H9 (cell line): ENCODE measurements around the gene DMBT1. TPM values are rescaled to one million over a fixed set of nuclear protein-coding genes. Genes with fewer than 3 reads are reported as not detected.

Experiments
- DNase-seq: peaks from one replicate; pipeline ENCODE4 v3.0.0-alpha.2; 2017
- H2AFZ ChIP-seq: one replicate; pipeline ENCODE4 v1.6.1; 2013; ENCODE audit warnings: mild to moderate bottlenecking, low read length, control low read depth, moderate library complexity
- H2AK5ac ChIP-seq: 2 replicates; pipeline ENCODE4 v1.6.1; 2013; ENCODE audit warnings: low read length, control low read depth, mixed read lengths; ENCODE audit not compliant: insufficient read length
- H2BK120ac ChIP-seq: one replicate; pipeline ENCODE4 v1.6.1; 2013; ENCODE audit warnings: low read depth, mild to moderate bottlenecking, low read length, control low read depth, inconsistent platforms; ENCODE audit not compliant: poor library complexity, severe bottlenecking
- H2BK12ac ChIP-seq: 2 replicates; pipeline ENCODE4 v1.6.1; 2013; ENCODE audit warnings: low read length, control low read depth, mixed read lengths, low read depth; ENCODE audit not compliant: insufficient read length
- H2BK15ac ChIP-seq: 2 replicates; pipeline ENCODE4 v1.6.1; 2013; ENCODE audit warnings: low read depth, low read length, control low read depth
- H2BK20ac ChIP-seq: one replicate; pipeline ENCODE4 v1.6.1; 2013; ENCODE audit warnings: low read depth, mild to moderate bottlenecking, low read length, control low read depth, inconsistent platforms; ENCODE audit not compliant: poor library complexity, severe bottlenecking
- H2BK5ac ChIP-seq: 2 replicates; pipeline ENCODE4 v1.6.1; 2013; ENCODE audit warnings: low read length, control low read depth, mixed read lengths; ENCODE audit not compliant: insufficient read length
- H3K14ac ChIP-seq: 2 replicates; pipeline ENCODE4 v1.6.1; 2013; ENCODE audit warnings: low read length, control low read depth; ENCODE audit not compliant: insufficient read depth
- H3K18ac ChIP-seq: 2 replicates; pipeline ENCODE4 v1.6.1; 2013; ENCODE audit warnings: low read depth, mild to moderate bottlenecking, mixed read lengths, low read length, control low read depth; ENCODE audit not compliant: insufficient read length
- H3K23ac ChIP-seq: 2 replicates; pipeline ENCODE4 v1.6.1; 2013; ENCODE audit warnings: low read length, control low read depth, mixed read lengths, low read depth; ENCODE audit not compliant: insufficient read length
- H3K23me2 ChIP-seq: 2 replicates; pipeline ENCODE4 v1.6.1; 2013; ENCODE audit warnings: low read depth, mild to moderate bottlenecking, mixed read lengths, low read length, control low read depth; ENCODE audit not compliant: insufficient read length, poor library complexity, severe bottlenecking
- H3K27ac ChIP-seq: 2 replicates; pipeline ENCODE4 v1.5.1; 2013; ENCODE audit warnings: low read length, control low read depth, mixed read lengths, low read depth; ENCODE audit not compliant: insufficient read length
- H3K27me3 ChIP-seq: 2 replicates; pipeline ENCODE4 v1.6.1; 2013; ENCODE audit warnings: low read length, control low read depth, inconsistent platforms; ENCODE audit not compliant: insufficient read depth
- H3K4ac ChIP-seq: 2 replicates; pipeline ENCODE4 v1.6.1; 2013; ENCODE audit warnings: low read depth, mild to moderate bottlenecking, control low read depth, inconsistent platforms, low read length, moderate library complexity
- H3K4me1 ChIP-seq: 2 replicates; pipeline ENCODE4 v1.6.1; 2013; ENCODE audit warnings: low read length, control low read depth, inconsistent platforms; ENCODE audit not compliant: insufficient read depth
- H3K4me2 ChIP-seq: 2 replicates; pipeline ENCODE4 v1.6.1; 2013; ENCODE audit warnings: low read length, control low read depth, mixed read lengths; ENCODE audit not compliant: insufficient read length, insufficient read depth
- H3K56ac ChIP-seq: 2 replicates; pipeline ENCODE4 v1.6.1; 2013; ENCODE audit warnings: low read depth, mild to moderate bottlenecking, mixed read lengths, low read length, control low read depth; ENCODE audit not compliant: insufficient read length
- H3K79me1 ChIP-seq: 2 replicates; pipeline ENCODE4 v1.6.1; 2013; ENCODE audit warnings: low read depth, mild to moderate bottlenecking, moderate library complexity, low read length, control low read depth, inconsistent platforms; ENCODE audit not compliant: insufficient read depth, poor library complexity, severe bottlenecking
- H3K79me2 ChIP-seq: 2 replicates; pipeline ENCODE4 v1.6.1; 2013; ENCODE audit warnings: low read length, control low read depth, inconsistent platforms; ENCODE audit not compliant: insufficient read depth
- H3K9ac ChIP-seq: 2 replicates; pipeline ENCODE4 v1.6.1; 2013; ENCODE audit warnings: low read length, control low read depth, mixed read lengths; ENCODE audit not compliant: insufficient read length; ENCODE audit errors: extremely low read depth
- H3K9me3 ChIP-seq: one replicate; pipeline ENCODE4 v1.6.1; 2013; ENCODE audit warnings: low read depth, low read length, inconsistent platforms; ENCODE audit not compliant: control insufficient read depth
- H3T11ph ChIP-seq: one replicate; pipeline ENCODE4 v1.6.1; 2013; ENCODE audit warnings: mild to moderate bottlenecking, low read length, control low read depth, inconsistent platforms
- H4K20me1 ChIP-seq: one replicate; pipeline ENCODE4 v1.6.1; 2013; ENCODE audit not compliant: control insufficient read depth, insufficient read length, insufficient read depth
- H4K5ac ChIP-seq: 2 replicates; pipeline ENCODE4 v1.6.1; 2013; ENCODE audit warnings: low read depth, mild to moderate bottlenecking, mixed read lengths, low read length, control low read depth; ENCODE audit not compliant: insufficient read length
- H4K8ac ChIP-seq: replicated peaks from 2 replicates; pipeline ENCODE4 v1.6.1; 2013; ENCODE audit warnings: low read length, control low read depth, mixed read lengths, low read depth; ENCODE audit not compliant: insufficient read length
- H4K91ac ChIP-seq: 2 replicates; pipeline ENCODE4 v1.6.1; 2013; ENCODE audit warnings: low read depth, mild to moderate bottlenecking, moderate library complexity, mixed read lengths, low read length, control low read depth; ENCODE audit not compliant: insufficient read length
- H3K27ac Mint-ChIP-seq, 3 experiments: 2 replicates in 2 of 3; 3 replicates in 1 of 3; pipeline ENCODE4 v1.8.0; 2020 to 2021; ENCODE audit warnings: mixed read lengths in 3 of 3, mild to moderate bottlenecking in 1 of 3, moderate library complexity in 1 of 3
- H3K27me3 Mint-ChIP-seq: 2 replicates; pipeline ENCODE4 v1.8.0; 2021; ENCODE audit warnings: low read depth, mild to moderate bottlenecking, moderate library complexity, mixed read lengths
- H3K36me3 Mint-ChIP-seq, 3 experiments: 2 replicates in 2 of 3; 3 replicates in 1 of 3; pipeline ENCODE4 v1.8.0; 2020 to 2021; ENCODE audit warnings: low read depth in 3 of 3, mixed read lengths in 3 of 3; ENCODE audit not compliant: insufficient read depth in 1 of 3
- H3K4me1 Mint-ChIP-seq, 2 experiments: 2 replicates each; pipeline ENCODE4 v1.8.0; 2020; ENCODE audit warnings: mixed read lengths in 2 of 2
- H3K4me3 Mint-ChIP-seq, 2 experiments: 2 replicates in 1 of 2; 3 replicates in 1 of 2; pipeline ENCODE4 v1.8.0; 2020 to 2021; ENCODE audit warnings: mild to moderate bottlenecking in 2 of 2, mixed read lengths in 2 of 2, moderate library complexity in 1 of 2
- H3K9me3 Mint-ChIP-seq, 2 experiments: 2 replicates in 1 of 2; 3 replicates in 1 of 2; pipeline ENCODE4 v1.8.0; 2020; ENCODE audit warnings: mild to moderate bottlenecking in 2 of 2, mixed read lengths in 2 of 2, moderate library complexity in 1 of 2
- WGBS: extraction: QIAGEN DNeasy Blood & Tissue Kit; methylation state at CpG from one replicate; pipeline ENCODE4 v1.1.7; 2013; ENCODE audit warnings: missing lambda C conversion rate, low lambda C conversion rate, mixed read lengths; ENCODE audit not compliant: insufficient read length; ENCODE audit errors: extremely low coverage; 5-methylcytosine and 5-hydroxymethylcytosine counted together
- total RNA-seq: library from RNA; stranded (reverse); gene quantifications from 2 replicates; pipeline ENCODE4 v1.2.1, GENCODE V29; 2021
- TF ChIP-seq, protein P1 (sequence below): fragments of 200-600 bp; sonication (generic); conservative IDR thresholded peaks from 3 replicates; pipeline ENCODE4 v1.8.0; 2021; ENCODE audit warnings: antibody characterized with exemption, mild to moderate bottlenecking

The DMBT1 gene
- total RNA-seq, 1 experiment from 2014 or later: 0.04 TPM

- no peak overlapping the region for H2AFZ ChIP-seq
These were observed 101.7 kb downstream of the DMBT1 start for GRCh38 chr10:122662231-122662630.

More at GRCh38 chr10:122662231-122662630, 101.7 kb downstream of the DMBT1 start:
- no peak overlapping the region for H3K9ac ChIP-seq
- Mint-ChIP-seq H3K4me1 (peaks cover 3 to 8% of the 10 kb centered on the region in 2 experiments; a peak in 2 of 4 replicates), H3K27me3 (0 out of 2 replicates have a peak, but pooled peaks cover 7% of the 10 kb centered on the region), H3K9me3 (no peaks in the 10 kb centered on the region), H3K4me3 (no peak overlapping the region), H3K27ac (no peak overlapping the region), H3K36me3 (no peaks in the 10 kb centered on the region)
- no peak for DNase-seq
- no peak overlapping the region for H2AK5ac ChIP-seq
- no peak overlapping the region for H3K18ac ChIP-seq
- no CpG with 5 or more reads among the region's 6 CpGs for WGBS
- H3K4me2 ChIP-seq: no peak overlapping the region
- H2BK5ac ChIP-seq: no peak overlapping the region
- no peak overlapping the region for H3K14ac ChIP-seq
- H4K91ac ChIP-seq: no peak overlapping the region
- H4K8ac ChIP-seq: no peak overlapping the region
- H3K4me1 ChIP-seq: no peaks in the 10 kb centered on the region
- H2BK15ac ChIP-seq: no peak overlapping the region
- H3T11ph ChIP-seq: no peak overlapping the region
- H3K23ac ChIP-seq: no peak overlapping the region
- H2BK120ac ChIP-seq: no peak overlapping the region
- H3K56ac ChIP-seq: no peak overlapping the region
- H4K5ac ChIP-seq: no peak overlapping the region
- no peaks in the 10 kb centered on the region for H3K23me2 ChIP-seq
- no peaks in the 10 kb centered on the region for H3K27me3 ChIP-seq
- no peaks in the 10 kb centered on the region for H3K9me3 ChIP-seq
- H2BK12ac ChIP-seq: no peak overlapping the region
- no peaks in the 10 kb centered on the region for H3K79me2 ChIP-seq
- H3K4ac ChIP-seq: no peak overlapping the region
- H2BK20ac ChIP-seq: no peak overlapping the region
- H3K27ac ChIP-seq: no peak overlapping the region
- TF ChIP-seq, protein P1, sequence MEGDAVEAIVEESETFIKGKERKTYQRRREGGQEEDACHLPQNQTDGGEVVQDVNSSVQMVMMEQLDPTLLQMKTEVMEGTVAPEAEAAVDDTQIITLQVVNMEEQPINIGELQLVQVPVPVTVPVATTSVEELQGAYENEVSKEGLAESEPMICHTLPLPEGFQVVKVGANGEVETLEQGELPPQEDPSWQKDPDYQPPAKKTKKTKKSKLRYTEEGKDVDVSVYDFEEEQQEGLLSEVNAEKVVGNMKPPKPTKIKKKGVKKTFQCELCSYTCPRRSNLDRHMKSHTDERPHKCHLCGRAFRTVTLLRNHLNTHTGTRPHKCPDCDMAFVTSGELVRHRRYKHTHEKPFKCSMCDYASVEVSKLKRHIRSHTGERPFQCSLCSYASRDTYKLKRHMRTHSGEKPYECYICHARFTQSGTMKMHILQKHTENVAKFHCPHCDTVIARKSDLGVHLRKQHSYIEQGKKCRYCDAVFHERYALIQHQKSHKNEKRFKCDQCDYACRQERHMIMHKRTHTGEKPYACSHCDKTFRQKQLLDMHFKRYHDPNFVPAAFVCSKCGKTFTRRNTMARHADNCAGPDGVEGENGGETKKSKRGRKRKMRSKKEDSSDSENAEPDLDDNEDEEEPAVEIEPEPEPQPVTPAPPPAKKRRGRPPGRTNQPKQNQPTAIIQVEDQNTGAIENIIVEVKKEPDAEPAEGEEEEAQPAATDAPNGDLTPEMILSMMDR: no peak
- no peaks in the 10 kb centered on the region for H3K79me1 ChIP-seq
- H4K20me1 ChIP-seq: no peaks in the 10 kb centered on the region
